MM.1S (cell line): Measurements from ENCODE around the gene FBXL7.

ENCODE experiments used
- EZH2 ChIP-seq: fragments of 300-600 bp; sonication (generic); optimal IDR thresholded peaks from 2 replicates; pipeline ENCODE3; 2017; ENCODE audit warnings: low read depth, mild to moderate bottlenecking, antibody characterized with exemption, low read length, mixed read lengths
- EZH2phosphoT487 ChIP-seq: fragments of 300-600 bp; sonication (generic); IDR thresholded peaks from 2 replicates; pipeline ENCODE4 v1.6.1; 2018; ENCODE audit warnings: antibody characterized with exemption, low read length

DNA sequence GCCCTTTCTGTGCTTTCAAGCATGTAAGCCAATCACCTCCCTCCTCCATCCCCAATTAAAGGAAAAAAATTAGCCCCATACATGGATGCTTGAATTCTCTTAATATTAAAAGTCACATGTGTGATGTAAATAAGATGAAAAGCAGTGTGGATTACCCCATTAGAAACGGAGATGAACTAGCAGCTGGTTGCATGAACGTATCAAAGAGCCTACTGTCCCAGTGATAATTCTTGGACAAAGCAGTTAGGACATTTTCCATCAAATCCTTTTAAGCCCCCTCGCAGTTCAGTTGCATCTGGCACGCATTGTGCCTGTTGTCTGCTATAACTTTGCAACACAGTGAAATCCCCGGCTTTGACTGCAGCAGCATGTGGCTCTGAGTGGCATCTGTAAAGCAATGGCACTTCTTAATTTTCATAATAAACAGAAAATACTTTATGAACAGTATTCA is 285.6 kb downstream of the FBXL7 start:
- no peak for TF ChIP-seq EZH2phosphoT487
- TF ChIP-seq EZH2: no peak
